OCI-LY7 (cell line): ENCODE measurements around the gene NPC2. TPM values are rescaled to one million over a fixed set of nuclear protein-coding genes. Genes with fewer than 3 reads are reported as not detected.

Experiments
- BruUV-seq: library from RNA; stranded (reverse); fragments of 400-500 nt; replicated peaks from 2 replicates; lab custom pipeline; 2021; lab: Mats Ljungman, UMichigan
- CTCF ChIA-PET: fragments of 300-600 bp; sonication (Branson Sonifier 250); formaldehyde crosslinking; loops from one replicate; lab custom pipeline; 2022; ENCODE audit warnings: antibody characterized with exemption; ENCODE audit not compliant: unreplicated experiment; lab: Charles Lee
- POLR2A ChIA-PET: fragments of 300-600 bp; sonication (Branson Sonifier 250); formaldehyde crosslinking; loops from one replicate; lab custom pipeline; 2022; ENCODE audit warnings: antibody characterized with exemption; lab: Charles Lee
- DNase-seq: peaks from one replicate; pipeline ENCODE4 v3.0.0-alpha.2; 2015; ENCODE audit warnings: low spot score
- H2AFZ ChIP-seq: fragments of 200-600 bp; sonication (generic), shearing (Covaris generic); 2 replicates; pipeline ENCODE4 v1.6.1; 2014; ENCODE audit warnings: mild to moderate bottlenecking, antibody characterized with exemption, low read length, moderate library complexity
- H3K27ac ChIP-seq: fragments of 200-600 bp; sonication (generic); 2 replicates; pipeline ENCODE4 v1.5.1; 2014; ENCODE audit warnings: mixed run types, low read depth, mild to moderate bottlenecking, moderate library complexity, low read length, inconsistent platforms; ENCODE audit not compliant: poor library complexity, severe bottlenecking
- H3K36me3 ChIP-seq: fragments of 200-600 bp; sonication (generic); 2 replicates; pipeline ENCODE4 v1.6.1; 2014; ENCODE audit warnings: mild to moderate bottlenecking, antibody characterized with exemption, low read length, moderate library complexity, mixed read lengths; ENCODE audit not compliant: insufficient read depth
- H3K4me1 ChIP-seq: fragments of 200-600 bp; sonication (generic); 2 replicates; pipeline ENCODE4 v1.5.1; 2014; ENCODE audit warnings: mild to moderate bottlenecking, low read length; ENCODE audit not compliant: insufficient read depth, poor library complexity, severe bottlenecking
- H3K4me2 ChIP-seq: fragments of 200-600 bp; sonication (generic); 2 replicates; pipeline ENCODE4 v1.6.1; 2014; ENCODE audit warnings: mild to moderate bottlenecking, low read length
- H3K4me3 ChIP-seq: fragments of 200-600 bp; sonication (generic); 2 replicates; pipeline ENCODE4 v1.5.1; 2014; ENCODE audit warnings: mild to moderate bottlenecking, low read depth, low read length; ENCODE audit not compliant: poor library complexity, severe bottlenecking
- H3K79me2 ChIP-seq: fragments of 200-600 bp; sonication (generic); 2 replicates; pipeline ENCODE4 v1.6.1; 2016; ENCODE audit warnings: low read depth, mild to moderate bottlenecking, low read length, moderate library complexity, mixed read lengths; ENCODE audit not compliant: insufficient read depth
- H3K9me2 ChIP-seq: fragments of 200-600 bp; sonication (generic); 2 replicates; pipeline ENCODE4 v1.6.1; 2016; ENCODE audit warnings: mild to moderate bottlenecking, low read length, mixed read lengths; ENCODE audit not compliant: insufficient read depth
- H3K9me3 ChIP-seq: fragments of 200-600 bp; sonication (generic); 2 replicates; pipeline ENCODE4 v1.6.1; 2014; ENCODE audit warnings: mild to moderate bottlenecking, mixed run types, low read length, mixed read lengths
- H4K20me1 ChIP-seq: fragments of 200-600 bp; sonication (generic); 2 replicates; pipeline ENCODE4 v1.6.1; 2014; ENCODE audit warnings: mild to moderate bottlenecking, antibody characterized with exemption, low read length, moderate library complexity, mixed read lengths; ENCODE audit not compliant: insufficient read depth
- EZH2phosphoT487 ChIP-seq: fragments of 200-600 bp; sonication (generic); IDR thresholded peaks from 2 replicates; pipeline ENCODE4 v1.6.1; 2018; ENCODE audit warnings: low read depth, borderline replicate concordance, mild to moderate bottlenecking, mixed run types, antibody characterized with exemption, low read length, moderate library complexity, mixed read lengths
- intact Hi-C: fragments of 100-400 bp; cut with micrococcal nuclease; formaldehyde crosslinking; loops from one replicate; pipeline ENCODE4 v1.10.0; 2022; ENCODE audit not compliant: unreplicated experiment
- total RNA-seq, 2 experiments: library from RNA; depleted of rRNA in 1 of 2; stranded (reverse); fragments of >200 nt in 1 of 2; shearing (Covaris generic) in 1 of 2; gene quantifications; 2 replicates each; pipeline ENCODE4 v1.2.3, GENCODE V29; 2014 to 2022
- TF ChIP-seq, protein P1 (sequence below): fragments of 200-600 bp; sonication (generic); conservative IDR thresholded peaks from 2 replicates; pipeline ENCODE4 v1.5.1; 2014; ENCODE audit warnings: mild to moderate bottlenecking, antibody characterized with exemption, low read length, moderate library complexity, mixed read lengths

Gene NPC2
- total RNA-seq, 2 experiments from 2014 or later, result 37.8 to 80.8 TPM

DNA sequence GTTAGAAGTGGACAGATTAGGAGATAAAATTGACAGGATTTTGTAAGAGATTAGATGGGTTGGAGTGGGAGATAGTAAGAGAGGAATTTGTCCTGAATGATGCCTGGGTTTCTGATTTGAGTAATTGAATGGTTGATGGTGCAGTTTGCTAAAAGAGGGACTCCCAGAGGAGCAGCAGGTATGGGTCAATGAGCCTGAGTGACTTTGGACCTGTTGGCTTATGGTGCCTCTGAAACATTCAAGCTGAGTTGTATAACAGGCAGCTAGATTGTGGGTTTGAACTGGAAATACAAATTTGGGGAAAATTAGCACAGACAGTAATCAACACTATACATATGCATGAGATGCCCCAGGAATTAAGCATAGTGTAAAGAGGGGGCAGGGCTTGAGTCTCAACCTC is 50.3 kb downstream of the NPC2 start:
- Histone ChIP-seq H4K20me1 (no peaks in the 10 kb centered on the region), H3K36me3 (no peaks in the 10 kb centered on the region), H3K4me2 (no peak overlapping the region), H3K4me3 (no peak overlapping the region), H3K4me1 (no peaks in the 10 kb centered on the region), H3K9me3 (no peaks in the 10 kb centered on the region), H3K79me2 (no peaks in the 10 kb centered on the region), H3K9me2 (no peaks in the 10 kb centered on the region), H2AFZ (no peak overlapping the region), H3K27ac (no peak overlapping the region)
- no peak for TF ChIP-seq EZH2phosphoT487
- TF ChIP-seq, protein P1, sequence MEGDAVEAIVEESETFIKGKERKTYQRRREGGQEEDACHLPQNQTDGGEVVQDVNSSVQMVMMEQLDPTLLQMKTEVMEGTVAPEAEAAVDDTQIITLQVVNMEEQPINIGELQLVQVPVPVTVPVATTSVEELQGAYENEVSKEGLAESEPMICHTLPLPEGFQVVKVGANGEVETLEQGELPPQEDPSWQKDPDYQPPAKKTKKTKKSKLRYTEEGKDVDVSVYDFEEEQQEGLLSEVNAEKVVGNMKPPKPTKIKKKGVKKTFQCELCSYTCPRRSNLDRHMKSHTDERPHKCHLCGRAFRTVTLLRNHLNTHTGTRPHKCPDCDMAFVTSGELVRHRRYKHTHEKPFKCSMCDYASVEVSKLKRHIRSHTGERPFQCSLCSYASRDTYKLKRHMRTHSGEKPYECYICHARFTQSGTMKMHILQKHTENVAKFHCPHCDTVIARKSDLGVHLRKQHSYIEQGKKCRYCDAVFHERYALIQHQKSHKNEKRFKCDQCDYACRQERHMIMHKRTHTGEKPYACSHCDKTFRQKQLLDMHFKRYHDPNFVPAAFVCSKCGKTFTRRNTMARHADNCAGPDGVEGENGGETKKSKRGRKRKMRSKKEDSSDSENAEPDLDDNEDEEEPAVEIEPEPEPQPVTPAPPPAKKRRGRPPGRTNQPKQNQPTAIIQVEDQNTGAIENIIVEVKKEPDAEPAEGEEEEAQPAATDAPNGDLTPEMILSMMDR, result no peak
- intact Hi-C loops, result no loop called here
- DNase-seq, result no peak
- ChIA-PET CTCF (no interaction called here), POLR2A (no interaction called here)
- BruUV-seq, result no TSS peak

GRCh38 chr14:74441113-74441512 is 52.0 kb downstream of the NPC2 start:
- Histone ChIP-seq H2AFZ (no peak overlapping the region), H3K4me1 (no peaks in the 10 kb centered on the region), H3K79me2 (no peaks in the 10 kb centered on the region), H3K9me2 (no peaks in the 10 kb centered on the region), H3K36me3 (no peaks in the 10 kb centered on the region), H3K4me2 (no peak overlapping the region), H3K4me3 (no peak overlapping the region), H3K27ac (no peak overlapping the region), H4K20me1 (no peaks in the 10 kb centered on the region), H3K9me3 (no peaks in the 10 kb centered on the region)
- TF ChIP-seq, protein P1, result no peak
- no peak for TF ChIP-seq EZH2phosphoT487
- no TSS peak for BruUV-seq
- ChIA-PET CTCF (no interaction called here), POLR2A (no interaction called here)
- no peak for DNase-seq
- intact Hi-C loops, result no loop called here

DNA sequence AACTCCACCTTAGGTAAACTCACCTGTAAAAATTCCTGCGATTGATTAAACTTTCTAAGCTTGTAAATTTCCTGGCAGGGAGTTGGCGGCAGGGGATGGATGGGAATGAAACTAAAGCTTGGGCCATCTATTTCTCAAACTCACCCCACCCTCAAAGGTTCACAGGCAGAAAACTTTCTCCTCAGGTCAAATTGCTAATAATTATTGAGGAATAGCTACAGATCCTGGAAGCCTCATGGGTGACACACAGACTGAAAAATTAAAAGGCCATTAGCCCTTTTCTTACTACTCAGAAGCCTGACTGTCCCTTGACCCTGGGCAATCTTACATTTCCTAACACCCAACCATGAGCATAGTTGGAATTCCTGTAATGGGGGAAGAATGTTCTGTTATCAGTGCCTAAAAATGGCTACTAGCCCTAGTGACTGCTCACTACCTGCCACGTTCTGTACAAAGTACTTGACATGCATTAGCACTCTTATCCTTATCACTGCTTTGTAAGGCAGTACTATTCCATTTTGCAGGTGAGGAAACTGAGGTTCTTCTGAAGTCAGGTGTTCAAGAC is 54.7 kb downstream of the NPC2 start:
- TF ChIP-seq EZH2phosphoT487, result no peak
- TF ChIP-seq, protein P1, result no peak
- CTCF ChIA-PET, result interaction anchor here (0.8 kb wide), 1 partner anchor 31 kb away, joined by 3 read pairs; no protein-coding TSS in a partner anchor
- Histone ChIP-seq H3K9me2 (no peaks in the 10 kb centered on the region), H3K27ac (no peak overlapping the region), H3K4me2 (no peak overlapping the region), H4K20me1 (no peaks in the 10 kb centered on the region), H3K79me2 (no peaks in the 10 kb centered on the region), H2AFZ (no peak overlapping the region), H3K9me3 (no peaks in the 10 kb centered on the region), H3K36me3 (no peaks in the 10 kb centered on the region), H3K4me3 (no peak overlapping the region), H3K4me1 (no peaks in the 10 kb centered on the region)
- POLR2A ChIA-PET, result no interaction called here
- intact Hi-C loops, result no loop called here
- BruUV-seq, result no TSS peak
- DNase-seq, result no peak
